LHCN-M2 (cell line): ENCODE results near the gene DIDO1. TPM values are rescaled to one million over a fixed set of nuclear protein-coding genes. Genes with fewer than 3 reads are reported as not detected.

ENCODE experiments used
- DNase-seq: peaks from one replicate; pipeline ENCODE4 v3.0.0-alpha.2; 2012; ENCODE audit warnings: low read depth
- total RNA-seq: library from RNA; depleted of rRNA; stranded (reverse); fragments of >200 nt; gene quantifications from 2 replicates; pipeline ENCODE4 v1.2.3, GENCODE V29; 2014; rRNA removed

Gene DIDO1
- total RNA-seq, 1 experiment from 2014 or later, result 33.1 TPM

DNA sequence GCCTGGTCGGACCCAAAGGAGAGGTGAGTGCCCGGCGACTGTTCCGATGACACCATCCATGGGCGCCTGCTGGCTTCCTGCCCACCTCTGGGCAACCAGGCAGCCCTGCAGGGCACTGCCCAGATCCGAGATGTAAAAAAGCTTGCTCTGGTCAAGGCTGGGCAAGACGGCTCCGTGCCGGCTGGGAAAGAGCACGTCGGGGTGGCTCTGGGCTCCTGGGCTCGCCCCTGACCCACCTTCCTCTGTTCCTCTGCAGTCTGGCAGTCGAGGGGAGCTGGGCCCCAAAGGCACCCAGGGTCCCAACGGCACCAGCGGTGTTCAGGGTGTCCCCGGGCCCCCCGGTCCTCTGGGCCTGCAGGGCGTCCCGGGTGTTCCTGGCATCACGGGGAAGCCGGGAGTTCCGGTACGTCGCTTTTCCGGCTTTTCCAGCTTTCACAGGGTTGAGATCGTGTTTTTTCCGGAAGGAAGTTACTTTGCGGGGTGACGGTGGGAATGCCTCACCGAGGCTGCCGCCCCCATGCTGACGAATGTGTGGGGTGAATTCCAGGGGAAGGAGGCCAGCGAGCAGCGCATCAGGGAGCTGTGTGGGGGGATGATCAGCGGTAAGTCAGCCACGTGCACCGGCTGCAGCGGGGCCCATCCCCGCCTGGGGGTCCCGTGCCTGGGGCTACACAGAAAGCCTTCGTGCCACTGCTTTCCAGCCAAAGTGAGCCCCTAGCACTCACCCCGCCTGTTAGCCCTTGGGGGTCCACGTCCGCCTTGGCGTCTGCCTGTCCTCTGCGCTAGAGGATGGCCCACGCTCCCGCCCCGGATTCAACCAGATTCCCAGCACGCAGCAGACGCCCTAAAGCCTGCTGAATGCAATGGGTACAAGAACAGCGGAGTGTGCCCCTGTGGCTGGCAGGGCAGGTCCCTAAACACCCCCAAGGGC lies 90.1 kb downstream of the DIDO1 start:
- no peak for DNase-seq

- no peak for DNase-seq
Measured at GRCh38 chr20:62834967-62835730, 91.2 kb downstream of the DIDO1 start.

- no peak for DNase-seq
Measured at GRCh38 chr20:62832951-62833391, 93.3 kb downstream of the DIDO1 start.

DNA sequence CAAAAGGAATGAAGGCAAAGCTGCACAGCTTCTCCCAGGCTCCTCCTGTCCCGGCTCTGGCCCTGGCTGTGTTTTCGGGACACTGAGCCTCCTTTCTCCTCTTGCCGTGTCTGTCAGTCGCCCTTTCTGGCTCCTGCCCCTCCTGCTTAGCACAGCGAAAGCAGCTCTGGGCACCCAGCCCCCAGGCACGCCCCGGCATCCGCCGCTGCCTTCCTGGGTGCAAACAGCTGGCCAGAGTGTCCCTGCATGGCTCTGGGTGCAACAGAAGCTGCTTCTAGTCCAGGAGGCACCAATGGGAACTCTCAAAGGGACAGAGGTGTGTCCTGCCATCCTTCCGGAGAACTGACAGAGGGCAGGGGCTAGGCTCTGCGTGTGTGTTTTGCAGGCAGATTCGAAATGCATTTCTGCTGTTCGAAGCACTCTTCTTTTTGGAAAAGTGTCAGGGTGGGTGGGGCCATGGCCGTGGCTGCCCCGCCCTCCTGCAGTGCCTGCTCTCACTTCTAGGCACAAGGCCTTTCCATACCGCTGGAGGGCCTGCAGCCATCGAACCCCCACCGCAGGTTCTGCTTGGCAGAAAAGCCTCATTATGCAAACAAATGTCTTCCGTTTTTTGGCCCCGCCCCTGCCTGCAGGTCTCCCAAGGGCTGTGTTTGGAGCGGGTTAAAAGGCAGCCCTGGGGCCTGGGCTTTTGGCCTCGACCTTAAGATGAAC lies 93.9 kb downstream of the DIDO1 start:
- no peak for DNase-seq

- no peak for DNase-seq
Measured at GRCh38 chr20:62831854-62832211, 94.5 kb downstream of the DIDO1 start.

GRCh38 chr20:62831361-62831788 lies 94.9 kb downstream of the DIDO1 start:
- DNase-seq, result no peak

DNA sequence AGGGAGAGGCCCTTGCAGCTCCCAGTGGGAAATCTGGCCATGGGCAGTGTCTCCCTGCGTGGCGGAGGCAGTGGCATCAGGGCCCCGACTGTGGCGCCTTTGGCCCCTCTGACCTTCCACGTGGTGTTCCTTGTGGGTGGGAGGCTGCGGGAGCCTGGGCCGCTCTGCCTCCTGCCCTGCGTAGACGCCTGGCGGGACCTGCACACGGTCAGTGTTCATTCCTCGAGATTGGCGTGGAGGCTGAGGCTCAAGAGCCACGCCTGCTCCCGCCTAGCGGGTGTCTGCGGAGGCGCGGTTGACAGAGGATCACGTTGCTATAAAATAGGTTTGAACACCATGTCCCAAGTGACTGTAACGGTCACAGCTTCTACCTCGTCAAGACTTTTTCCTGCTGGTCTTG lies 95.5 kb downstream of the DIDO1 start:
- DNase-seq, result no peak

- DNase-seq, result no peak
Measured at GRCh38 chr20:62830251-62830650, 96.1 kb downstream of the DIDO1 start.

DNA sequence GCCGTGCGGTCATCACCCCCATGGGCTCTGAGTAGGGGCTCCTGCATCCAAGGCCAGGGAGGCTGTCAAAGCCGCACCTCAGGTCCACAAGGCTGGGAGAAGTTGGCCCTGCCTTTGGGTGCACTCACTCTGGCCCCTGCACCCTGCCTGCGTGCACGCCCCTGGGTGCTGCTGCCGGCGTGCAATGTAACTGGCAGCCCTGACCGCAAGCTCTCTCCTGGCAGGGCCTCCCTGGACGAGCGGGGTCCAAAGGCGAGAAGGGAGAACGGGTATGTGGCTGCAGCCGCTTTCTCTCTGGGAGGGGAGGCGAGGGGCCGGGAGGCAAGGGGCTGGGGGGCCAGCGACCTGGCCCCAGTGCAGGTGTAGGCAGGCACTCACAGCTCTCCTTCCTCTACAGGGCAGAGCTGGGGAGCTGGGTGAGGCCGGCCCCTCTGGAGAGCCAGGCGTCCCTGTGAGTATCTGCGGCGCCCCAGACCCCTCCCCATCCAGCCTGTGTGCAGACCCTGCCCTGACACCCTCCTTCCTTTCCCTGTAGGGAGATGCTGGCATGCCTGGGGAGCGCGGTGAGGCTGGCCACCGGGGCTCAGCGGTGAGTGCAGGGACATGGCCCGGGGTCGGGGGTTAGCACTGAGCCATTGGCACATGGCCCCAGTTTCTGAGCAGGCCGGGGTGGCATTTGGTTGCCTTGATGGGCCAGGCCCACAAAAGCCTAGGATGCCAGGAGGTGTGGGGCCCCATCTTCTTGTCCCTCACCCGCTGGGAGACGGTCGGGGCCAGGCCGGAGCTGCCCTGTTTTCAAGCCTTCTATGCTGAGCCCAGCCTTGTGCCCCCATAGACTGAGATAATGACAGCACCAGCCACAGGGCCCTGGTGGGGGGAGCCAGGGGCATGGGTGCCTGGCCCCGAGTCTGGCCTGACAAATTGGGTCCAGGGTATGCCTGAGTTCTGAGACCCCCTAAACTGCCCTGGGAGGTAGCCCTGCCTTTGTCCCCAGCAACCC lies 96.8 kb downstream of the DIDO1 start:
- DNase-seq, result no peak

DNA sequence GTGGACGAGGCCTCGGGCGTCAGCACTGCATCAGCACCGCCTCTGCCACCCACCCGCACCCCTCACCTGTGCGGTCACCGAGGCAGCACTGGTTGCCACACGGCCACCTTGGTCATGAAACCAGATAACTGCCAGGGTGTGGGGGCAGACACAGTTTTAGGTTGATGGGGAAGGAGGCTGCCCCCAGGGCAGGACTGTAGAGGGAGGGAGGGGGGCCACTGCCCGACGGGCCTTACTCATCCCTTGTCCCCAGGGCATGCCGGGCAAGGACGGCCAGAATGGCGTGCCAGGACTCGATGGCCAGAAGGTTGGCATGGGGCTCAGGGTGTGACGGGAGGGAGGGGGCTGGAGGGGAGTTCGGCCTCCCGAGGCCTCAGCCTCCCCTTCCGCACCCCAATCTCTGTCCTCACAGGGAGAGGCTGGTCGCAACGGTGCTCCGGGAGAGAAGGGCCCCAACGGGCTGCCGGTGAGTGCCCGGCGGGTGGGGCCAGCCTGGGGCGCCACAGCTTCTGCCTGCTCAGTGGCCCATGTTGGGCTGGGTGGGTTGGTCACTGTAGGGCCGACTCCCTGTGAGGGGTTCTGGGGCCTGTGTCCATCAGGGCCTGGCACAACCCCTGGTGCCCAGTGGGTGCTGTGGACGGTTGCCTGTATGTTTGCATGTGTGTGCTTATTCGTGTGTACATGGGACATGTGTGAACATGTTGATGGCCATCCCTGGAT lies 97.6 kb downstream of the DIDO1 start:
- no peak for DNase-seq

DNA sequence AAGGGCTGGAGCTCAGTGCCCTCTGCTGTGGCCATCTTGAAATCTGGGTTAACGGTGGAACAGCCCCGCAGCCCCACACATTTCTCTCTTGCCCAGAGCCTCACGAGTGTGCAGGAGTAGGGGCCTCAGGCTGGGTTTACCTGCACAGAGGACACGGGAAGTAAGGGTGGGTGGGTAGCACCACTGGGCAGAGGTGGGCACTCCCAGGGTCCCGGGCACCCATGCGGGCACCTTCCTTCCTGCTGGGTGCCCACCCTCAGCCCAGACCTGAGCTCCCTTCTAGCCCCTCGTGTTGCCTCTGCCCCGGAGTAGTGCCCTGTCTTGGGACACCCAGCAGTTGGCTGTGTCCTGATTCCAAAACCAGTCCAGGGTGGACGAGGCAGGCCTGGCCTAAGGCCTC lies 98.3 kb downstream of the DIDO1 start:
- DNase-seq, result no peak

Other genes starting within 250 kb of the DIDO1 start
- 0.77 and 0.98 TPM in 2 replicates for gene NTSR1, start 217.7 kb downstream of the DIDO1 start, total RNA-seq
- gene MRGBP, start 130.0 kb downstream of the DIDO1 start, total RNA-seq, result 30.7 and 32.8 TPM in 2 replicates
- gene OGFR, start 121.7 kb downstream of the DIDO1 start, total RNA-seq, result 64.6 and 69.7 TPM in 2 replicates
- not detected in 2 replicates for gene COL9A3, start 109.5 kb downstream of the DIDO1 start, total RNA-seq
- gene TCFL5, start 64.7 kb downstream of the DIDO1 start, total RNA-seq, result 13.8 and 15.6 TPM in 2 replicates
- 20.3 and 23.5 TPM in 2 replicates for gene GID8, start 11.6 kb upstream of the DIDO1 start, total RNA-seq
- gene SLC17A9, start 26.2 kb upstream of the DIDO1 start, total RNA-seq, result not detected in 2 replicates
- gene BHLHE23, start 80.5 kb upstream of the DIDO1 start, total RNA-seq, result not detected in 2 replicates